Measurements from ENCODE around the gene HYI.
"Not testable (repeated sequence)": the region's sequence is repeated elsewhere in the genome, so short reads cannot be mapped to it uniquely, and the experiment has no call there.

HYI gene

DNA sequence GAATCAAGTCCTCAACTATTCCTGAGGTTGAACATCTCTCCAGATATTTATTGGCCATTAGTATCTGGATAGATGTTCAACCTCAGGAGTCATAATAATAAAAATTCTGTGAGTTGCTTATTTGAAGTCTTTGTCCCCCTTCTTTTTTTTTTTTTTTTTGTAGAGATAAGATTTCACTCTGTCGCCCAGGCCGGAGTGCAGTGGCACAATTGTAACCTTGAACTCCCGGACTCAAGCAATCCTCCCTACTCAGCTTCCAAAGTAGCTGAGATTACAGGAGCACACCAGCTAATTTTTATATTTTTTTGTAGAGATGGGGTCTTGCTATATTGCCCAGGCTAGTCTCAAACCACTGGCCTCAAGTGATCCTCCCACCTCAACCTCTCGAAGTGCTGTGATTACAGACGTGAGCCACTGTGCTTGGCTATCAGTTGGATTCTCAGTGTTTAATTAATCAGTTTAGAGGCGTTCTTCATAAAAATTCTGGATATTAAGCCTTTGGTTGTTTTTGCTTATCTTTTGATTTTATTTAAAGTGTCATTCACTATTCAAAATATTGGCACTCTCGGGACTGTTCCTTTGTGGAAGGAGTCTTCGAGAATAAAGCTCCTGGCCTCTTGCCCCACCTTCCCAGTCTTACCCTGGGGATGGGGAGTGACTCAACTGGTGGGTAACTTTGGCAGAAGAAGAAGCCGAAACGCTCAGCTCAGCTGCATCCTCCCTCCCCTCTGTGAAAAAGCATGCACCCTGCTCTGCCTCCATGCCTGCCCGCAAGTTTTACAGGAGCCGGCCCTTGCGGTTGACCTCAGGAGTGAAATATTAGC is 11.2 kb upstream of the HYI start:
- no peak for DNase-seq

DNA sequence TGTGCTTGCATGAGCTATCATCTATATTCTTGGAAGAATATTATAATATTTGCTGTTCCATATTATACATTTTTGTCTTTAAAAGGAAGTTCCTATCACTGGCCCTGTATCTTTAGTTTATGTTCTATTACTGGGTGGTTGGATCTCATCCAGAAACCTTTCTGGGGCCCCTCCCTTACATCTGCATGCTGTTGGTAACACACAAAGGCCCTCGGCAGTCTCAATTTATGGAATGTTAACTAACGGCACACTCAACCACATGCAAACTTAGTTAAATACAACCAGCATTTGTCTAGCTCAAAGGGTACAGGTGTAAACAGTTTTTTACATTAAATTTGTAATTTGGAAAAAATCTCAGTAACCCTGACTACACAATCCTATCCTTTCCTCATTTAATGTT is 9.7 kb upstream of the HYI start:
- no peak for DNase-seq

DNA sequence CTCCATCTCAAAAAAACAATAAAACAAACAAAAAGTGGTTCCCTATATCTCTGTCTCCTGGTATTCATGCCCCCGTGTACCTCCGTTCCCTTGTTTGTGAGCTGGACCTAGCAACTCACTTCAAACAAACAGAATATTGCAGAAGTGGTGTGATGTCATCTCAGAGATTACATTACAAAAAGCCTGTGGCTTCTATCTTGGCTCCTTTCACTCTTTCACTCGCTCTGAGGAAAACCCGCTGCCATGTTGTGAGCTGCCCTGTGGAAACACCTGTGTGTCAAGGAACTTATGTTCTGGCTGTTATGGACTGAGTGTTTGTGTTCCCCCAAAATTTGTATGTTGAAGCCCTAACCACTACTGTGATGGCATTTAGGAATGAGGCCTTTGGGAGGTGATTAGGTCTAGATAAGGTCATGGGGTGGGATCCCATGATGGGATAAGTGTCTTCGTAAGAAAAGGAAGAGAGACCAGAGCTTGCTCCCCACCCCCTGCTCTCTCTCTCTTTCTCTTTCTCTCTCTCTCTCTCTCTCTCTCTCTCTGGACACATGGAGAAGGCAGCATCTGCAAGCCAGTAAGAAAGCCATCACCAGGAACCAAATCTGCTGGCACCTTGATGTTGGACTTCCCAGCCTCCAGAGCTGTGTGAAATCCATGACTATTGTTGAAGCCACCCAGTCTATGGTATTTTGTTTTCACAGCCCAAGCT is 7.4 kb upstream of the HYI start:
- no peak for DNase-seq

DNA sequence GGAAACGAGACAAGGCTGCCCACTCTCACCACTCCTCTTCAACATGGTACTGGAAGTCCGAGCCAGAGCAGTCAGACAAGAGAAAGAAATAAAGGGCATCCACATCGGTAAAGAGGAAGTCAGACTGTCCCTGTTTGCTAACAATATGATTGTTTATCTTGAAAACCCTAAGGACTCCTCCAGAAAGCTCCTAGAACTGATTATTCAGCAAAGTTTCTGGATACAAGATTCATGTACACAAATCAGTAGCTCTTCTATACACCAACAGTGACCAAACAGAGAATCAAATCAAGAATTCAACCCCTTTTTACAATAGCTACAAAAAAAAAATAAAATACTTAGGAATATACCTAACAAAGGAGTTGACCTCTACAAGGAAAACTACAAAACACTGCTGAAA is 4.6 kb upstream of the HYI start:
- not testable (repeated sequence) for DNase-seq

DNA sequence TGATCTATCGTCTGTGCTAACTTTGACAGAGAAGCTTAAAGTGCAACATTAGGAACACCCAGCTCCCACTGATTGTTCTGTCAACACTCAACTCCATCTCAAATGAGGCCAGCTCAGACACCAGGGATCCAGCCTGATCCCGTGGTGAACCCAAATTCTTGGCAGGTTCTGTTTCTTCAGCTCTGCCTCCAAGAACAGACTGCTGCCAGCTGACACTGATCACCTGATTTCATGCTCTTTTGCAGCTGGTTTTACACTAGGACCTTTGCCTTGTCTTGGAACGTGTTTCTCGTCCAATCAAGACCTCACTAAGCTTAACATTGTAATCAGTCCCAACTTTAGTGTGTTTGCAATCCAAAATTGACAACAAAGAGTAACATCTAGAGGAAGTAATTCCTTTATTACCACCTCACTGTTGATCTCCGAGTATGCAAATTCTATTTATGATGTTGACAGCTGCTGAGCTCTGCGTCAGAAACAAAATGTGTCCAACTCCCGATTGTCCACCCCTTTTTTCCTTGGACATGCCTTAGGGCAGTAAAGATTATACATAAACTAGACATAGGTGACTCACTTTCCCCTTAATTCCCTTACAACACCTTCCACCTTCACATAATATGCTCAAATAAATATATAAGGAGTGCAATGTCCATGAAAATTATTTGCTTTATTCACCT is 1.6 kb upstream of the HYI start:
- DNase-seq: no peak

DNA sequence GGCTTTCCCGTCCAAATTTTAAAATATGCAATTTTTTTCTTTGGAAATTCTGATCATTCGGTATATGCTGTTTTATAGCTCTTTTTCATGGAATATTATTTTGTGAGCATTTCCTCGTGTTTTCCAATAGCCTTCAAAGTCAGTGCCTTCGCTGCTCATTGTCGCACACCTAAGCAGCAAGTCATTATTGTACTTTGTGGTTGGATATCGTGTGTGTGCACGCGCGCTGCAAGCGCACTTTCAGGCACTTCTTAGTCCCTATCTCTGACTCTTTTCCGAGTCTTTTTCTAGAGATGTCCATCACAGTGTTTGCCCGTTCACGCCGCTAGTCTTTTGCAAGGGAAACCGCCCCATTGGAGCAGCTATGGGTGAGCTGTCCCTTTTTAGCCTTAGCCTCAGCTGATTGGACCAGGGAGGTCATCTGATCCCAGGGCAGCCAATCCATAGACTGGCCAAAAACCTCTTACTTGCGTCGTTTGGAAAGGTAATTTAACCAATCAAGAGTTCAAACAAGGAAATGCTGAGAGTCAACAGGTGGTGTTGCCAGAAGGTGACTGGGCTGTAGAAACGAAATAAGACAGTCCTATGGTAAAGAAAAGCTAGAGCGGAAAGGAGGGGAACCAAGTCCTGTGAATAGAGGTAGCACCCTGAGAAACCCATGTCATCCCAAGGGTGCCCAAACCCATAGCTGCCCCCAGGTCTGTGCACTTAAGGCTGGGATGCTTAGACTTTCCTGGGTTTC is 710 bp upstream of the HYI start:
- peak; percentile 73 for DNase-seq

DNA sequence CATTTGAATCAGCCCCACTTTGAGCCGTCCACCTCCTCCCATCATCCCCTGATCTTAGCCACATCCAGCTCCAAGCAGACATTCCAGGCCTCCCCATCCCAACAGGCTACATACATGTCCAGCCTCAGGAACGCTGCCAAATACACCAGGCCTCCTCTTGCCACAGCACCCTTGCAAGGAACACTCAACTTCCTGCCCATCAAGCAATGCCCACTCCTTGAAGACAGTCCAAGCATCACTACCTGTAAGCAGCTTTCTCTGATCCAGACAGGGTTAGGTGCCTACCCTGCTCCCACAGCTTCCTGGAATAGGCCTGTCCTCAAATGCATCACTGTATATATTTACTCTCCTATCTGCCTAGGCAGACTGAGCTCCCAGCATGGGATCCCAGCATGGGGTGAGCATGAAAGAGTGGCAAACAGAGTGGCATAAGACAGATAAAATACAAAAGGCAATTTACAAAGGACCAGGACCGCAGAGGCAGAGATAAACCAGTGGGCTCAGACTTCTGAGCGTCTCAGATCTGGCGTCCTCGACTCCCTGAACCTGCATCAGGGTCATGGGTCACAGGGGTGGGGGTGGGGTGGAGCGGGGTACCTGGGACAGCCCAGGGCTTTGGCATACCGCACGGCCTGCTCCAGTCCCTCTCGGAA is 816 bp downstream of the HYI start:
- DNase-seq: no peak

DNA sequence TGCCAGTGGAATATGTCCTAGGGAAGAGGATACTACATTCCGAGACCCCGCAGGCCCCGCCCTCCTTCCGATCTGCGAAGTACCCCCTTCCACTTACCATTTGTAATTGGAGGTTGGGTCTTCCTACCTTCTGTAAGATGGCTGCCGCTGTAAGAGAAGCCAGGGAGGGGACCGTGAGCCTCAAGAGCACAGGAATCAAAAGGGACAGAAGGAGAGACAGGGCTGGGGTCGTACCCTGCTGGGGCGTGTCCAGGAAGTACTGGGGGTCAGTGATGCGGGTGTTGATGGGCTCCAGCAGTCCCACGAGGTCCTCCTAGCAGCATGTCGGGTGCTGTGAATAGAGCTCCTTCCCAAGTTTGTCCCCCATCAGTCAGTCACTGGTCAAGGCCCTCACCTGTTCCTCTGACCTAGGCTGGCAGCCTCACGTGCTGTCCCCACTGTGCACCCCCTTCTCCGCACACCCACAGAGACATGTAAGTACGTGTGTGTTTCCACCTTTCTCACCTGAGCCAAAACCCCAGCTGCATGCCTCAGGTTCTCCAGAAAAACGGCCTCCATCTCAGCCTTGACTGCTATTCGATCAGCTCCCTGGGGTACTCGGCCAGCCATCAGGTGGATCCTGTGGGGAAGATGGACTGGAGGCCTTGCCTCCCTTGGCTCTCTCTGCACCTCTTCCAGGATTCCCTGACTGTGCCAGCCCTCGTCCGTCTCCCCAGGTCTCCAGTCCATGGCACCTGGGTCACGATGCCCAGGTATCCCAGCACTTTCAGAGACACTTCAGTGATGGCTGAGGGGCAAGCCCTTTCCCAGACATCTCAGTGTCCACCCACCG is 1.8 kb downstream of the HYI start:
- DNase-seq: no peak

DNA sequence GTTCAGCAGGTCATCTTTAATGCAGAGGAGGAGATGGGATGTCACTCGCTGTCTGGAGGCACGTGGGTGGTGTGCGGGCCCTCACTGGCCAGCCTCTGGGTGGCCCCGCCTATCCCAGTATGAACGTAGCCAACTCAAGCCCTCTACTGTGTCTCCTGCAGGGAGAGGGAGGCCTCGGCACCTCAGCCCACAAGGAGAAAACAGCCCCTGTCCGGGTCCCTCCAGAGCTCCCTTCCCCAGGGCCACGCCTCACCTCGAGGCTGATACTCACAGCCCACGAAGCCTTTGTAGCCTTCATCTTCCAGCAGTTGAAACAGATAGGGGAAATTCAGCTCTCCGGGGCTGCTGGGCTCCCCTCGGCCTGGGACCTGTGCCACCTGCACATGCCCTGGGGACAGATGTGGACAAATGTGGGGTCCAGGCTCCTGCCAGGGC is 2.6 kb downstream of the HYI start:
- DNase-seq: no peak

DNA sequence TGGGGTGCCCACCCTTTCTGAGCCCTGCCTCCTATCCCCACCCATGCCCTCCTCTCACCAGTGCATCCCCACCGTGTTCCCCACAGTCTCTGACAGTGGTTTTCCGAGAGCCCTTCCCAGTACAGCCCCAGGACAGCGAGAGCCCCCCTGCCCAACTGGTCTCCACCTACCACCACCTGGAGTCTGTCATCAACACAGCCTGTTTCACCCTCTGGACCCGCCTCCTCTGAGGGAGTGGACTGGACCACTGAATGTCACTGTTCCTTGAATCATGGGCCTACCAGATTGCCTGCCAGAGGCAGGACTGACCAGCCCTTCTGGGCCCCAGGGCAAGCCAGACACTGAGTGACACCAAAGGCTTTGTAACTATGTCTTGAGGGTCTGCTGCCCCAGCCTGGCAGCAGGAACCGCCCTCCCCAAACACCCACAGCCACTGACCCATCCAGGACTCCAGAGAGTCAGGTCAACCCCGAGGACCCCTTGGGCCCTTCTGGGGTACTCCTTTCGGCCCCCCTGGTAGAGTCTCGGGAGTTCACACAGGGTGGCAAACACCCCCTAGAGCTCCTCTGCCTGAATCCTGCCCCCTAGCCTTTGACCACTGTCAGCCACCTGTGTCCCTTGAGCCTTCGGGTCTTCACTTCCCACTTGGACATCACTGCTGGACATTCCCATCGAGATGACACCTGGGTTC is 3.3 kb downstream of the HYI start:
- DNase-seq: no peak

DNA sequence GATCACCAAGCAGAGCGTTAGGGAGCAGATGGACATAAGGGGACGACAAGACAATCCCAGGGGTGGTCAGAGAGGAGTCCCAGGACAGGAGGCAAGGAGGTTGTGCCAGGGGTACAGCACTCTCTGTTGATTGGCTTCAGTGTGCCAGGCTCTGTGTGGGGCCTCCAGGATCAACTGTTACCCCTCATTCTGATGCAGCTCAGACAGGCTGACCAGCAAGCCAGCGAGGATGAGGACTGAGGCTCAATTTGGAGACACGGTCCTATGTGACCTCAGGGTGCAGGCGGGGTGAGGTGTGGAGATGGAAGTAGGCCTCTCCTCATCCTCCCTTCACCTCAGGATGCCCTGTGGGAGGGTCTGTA is 4.0 kb downstream of the HYI start:
- no peak for DNase-seq

DNA sequence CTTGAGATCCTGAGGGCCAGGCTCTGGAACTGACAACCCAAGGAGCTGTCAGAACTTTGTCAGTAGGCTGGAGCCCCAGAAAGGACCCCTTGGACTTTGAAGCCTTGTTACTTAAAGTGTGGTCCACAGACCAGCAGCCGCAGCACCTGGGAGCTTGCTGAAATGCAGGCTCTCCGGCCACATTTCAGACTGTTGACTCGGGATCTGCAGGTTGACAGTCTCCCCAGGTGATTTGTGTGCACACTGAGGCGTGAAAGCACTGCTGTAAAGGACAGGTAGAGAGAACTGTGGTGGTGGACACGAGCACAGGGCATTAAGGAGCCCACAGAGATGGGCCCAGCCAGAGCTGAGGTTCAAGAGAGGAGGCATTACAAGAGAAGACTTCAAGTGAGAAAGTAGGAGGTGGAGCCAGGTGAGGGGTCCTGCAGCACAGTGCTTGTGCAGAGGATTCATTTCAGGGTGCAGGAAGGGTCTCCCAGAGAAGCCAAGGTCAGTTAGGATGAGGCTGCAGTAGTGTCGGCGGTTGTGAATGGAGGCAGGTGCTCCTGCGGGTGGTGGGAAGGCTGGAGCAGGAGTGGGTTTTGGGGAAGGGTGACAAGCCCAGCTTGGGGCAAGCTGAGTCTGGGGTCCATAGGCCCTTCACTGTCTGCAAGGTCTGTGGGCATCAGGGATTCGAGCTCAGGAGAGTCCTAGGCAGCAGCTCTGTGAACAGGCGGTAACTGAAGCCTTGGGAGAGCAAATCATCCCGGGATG is 4.6 kb downstream of the HYI start:
- no peak for DNase-seq

DNA sequence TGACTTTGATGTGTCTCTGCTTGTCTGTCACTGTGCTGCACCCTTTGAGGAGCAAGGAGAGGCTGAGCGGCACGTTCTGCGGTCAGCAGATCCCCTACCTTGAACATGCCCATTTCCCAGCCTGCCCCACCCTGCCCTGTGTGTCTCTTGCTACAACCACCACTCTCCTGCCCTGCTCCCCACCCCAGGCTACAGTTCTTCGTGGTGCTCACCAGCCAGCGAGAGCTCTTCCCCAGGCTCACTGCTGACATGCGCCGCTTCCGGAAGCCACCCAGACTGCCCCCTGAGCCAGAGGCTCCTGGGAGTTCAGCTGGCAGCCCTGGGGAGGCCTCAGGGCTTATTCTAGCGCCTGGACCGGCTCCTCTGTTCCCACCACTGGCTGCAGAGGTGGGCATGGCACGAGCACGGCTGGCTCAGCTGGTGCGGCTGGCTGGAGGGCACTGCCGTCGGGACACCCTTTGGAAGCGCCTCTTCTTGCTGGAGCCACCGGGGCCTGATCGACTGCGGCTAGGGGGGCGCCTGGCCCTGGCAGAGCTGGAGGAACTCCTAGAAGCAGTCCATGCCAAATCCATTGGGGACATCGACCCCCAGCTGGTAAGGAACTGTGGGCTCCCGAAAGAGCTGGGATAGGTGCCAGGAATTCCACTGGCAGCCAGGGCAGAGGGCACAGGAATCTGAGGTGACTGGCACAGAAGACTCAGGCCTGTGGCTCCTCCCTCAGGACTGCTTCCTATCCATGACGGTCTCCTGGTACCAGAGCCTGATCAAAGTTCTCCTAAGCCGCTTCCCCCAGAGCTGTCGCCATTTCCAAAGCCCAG is 5.6 kb downstream of the HYI start:
- no peak for DNase-seq

DNA sequence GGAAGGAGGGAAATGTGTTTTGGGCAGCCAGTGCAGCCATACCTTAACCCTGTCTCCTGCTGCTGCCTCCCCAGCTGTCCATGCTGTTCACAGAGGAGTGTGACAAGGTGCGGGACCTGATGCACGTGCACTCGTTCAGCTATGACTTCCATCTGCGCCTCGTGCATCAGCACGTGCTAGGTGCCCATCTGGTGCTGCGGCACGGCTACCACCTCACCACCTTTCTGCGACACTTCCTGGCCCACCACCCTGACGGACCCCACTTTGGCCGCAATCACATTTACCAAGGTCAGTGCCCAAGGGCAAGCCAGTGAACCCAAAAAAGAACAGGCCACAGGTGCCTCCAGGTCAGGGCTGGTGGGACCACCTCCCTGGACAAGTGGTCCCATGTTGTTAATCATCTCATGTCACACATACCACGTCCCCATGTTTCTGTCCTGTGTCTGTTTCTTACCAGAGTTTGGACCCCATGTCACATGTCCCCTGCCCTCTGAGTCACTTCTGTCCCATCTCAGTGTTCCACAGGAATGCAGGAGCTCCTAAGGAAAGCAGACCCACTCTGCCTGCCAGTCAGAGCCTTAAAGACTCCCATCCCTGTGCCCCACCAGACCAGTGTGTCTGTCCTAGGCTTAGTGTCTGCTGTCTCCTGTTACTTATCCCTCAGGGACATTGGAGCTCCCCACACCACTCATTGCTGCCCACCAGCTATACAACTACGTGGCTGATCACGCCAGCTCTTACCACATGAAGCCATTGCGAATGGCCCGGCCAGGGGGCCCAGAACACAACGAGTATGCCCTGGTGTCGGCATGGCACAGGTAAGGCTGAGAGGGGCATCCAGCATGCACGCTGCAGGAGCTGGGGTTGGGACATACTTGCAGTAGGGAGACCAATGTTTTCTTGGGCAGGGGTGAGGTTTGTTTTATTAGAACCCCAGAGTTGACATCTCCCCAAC is 6.6 kb downstream of the HYI start:
- no peak for DNase-seq

DNA sequence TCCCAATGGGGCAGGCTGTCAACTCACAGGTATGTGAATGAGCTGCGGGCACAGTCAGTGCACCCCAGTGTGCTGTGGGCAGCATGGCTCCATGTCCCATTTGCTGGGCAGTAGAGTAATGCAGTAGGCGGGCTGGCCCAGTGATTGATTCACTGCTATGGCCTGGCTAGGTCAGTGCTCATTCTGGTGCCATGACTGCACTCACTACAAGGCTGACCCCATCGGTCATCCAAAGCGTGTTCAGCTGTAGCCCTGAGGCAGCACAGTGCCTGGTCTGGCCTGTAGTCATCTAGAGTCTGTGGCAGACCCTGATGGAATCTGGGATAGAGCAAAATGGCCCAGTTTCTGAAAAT is 7.4 kb downstream of the HYI start:
- DNase-seq: no peak

DNA sequence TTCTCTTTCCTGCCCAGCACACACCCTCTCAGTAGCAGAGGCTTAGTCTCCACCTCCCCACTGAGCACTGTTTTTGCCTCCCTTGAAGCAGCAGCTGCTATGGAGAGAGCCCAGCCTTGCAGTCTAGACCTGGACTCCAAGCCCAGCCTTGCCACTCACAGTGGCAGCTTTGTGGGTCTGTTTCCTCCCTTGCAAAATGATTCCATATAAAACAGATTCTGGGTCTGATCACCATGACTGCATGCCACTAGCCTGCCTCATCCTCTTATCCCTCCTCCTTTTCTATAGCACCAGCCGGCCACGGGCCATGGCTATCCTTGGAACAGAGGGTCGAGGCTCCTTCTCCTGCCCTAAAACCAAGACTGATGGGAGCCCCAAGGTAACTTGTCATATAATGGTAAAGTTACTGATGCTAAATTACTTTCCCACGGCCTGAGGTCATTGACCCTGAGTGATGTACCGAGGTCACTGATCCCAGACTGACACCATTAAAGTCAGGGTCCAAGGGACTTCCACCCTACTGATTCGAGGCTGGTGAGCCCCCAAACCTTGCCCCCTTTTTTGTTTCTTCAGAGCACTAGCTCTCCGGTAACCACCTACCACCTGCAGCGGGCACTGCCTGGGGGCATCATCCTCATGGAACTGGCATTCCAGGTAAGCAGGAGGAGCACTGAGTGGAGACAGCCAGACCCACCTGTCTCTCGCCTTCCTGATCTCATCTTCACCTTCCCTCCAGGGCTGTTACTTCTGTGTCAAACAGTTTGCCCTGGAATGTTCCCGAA is 7.9 kb downstream of the HYI start:
- DNase-seq: no peak

DNA sequence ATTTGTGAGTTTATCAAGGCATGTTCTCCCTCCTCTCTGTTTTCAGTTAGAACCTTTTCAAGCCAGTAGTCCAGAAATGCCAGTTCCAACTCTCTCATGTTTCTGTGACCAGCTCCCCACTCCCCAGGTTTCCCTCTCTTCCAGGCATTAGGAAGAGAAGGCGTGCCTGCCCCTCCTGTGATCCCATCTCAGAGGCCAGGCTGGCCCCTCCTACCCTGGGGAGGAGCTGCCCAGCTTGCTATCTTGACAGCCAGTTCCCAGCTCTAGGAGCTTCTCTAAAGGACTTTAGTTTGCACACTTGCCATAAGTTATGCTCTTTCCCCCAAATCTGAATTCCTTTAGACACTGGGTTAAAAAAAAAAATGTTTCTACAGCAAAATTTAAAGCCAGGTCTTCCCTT is 8.9 kb downstream of the HYI start:
- no peak for DNase-seq
